Thyroid gland (tissue), 4 donors: Measurements from ENCODE around the gene NCBP2. TPM values are rescaled to one million over a fixed set of nuclear protein-coding genes. Genes with fewer than 3 reads are reported as not detected.

ENCODE experiments used
- DNase-seq, 2 donors: peaks; one replicate each; pipeline ENCODE4 v3.0.0-alpha.2; 2019
- H3K27ac ChIP-seq, 3 donors: fragments of 200-600 bp; sonication (generic); 1 replicate in 2 of 3; 2 replicates in 1 of 3; pipeline ENCODE4 v1.5.1; 2016 to 2019; ENCODE audit warnings: mild to moderate bottlenecking in 1 of 3, moderate library complexity in 1 of 3
- H3K27me3 ChIP-seq: fragments of 200-600 bp; sonication (generic); one replicate; pipeline ENCODE4 v1.5.1; 2019
- H3K36me3 ChIP-seq, 2 donors: fragments of 200-600 bp; sonication (generic); one replicate each; pipeline ENCODE4 v1.5.1; 2016 to 2019
- H3K4me1 ChIP-seq, 2 donors: fragments of 200-600 bp; sonication (generic); one replicate each; pipeline ENCODE4 v1.5.1; 2017 to 2019
- H3K4me3 ChIP-seq, 3 donors: fragments of 200-600 bp; sonication (generic); replicated peaks in 1 of 3; 1 replicate in 2 of 3; 2 replicates in 1 of 3; pipeline ENCODE4 v1.5.1; 2016; ENCODE audit warnings: mild to moderate bottlenecking in 1 of 3
- H3K9me3 ChIP-seq: fragments of 200-600 bp; sonication (generic); one replicate; pipeline ENCODE4 v1.5.1; 2017
- CTCF ChIP-seq, 6 experiments: fragments of 200-600 bp in 3 of 6; fragments of 450-650 bp in 3 of 6; sonication (generic) in 3 of 6; IDR thresholded peaks; one replicate each; pipeline ENCODE4 v1.5.1; 2016 to 2019; ENCODE audit warnings: antibody characterized with exemption in 6 of 6, mild to moderate bottlenecking in 2 of 6, inconsistent platforms in 1 of 6, moderate library complexity in 1 of 6
- POLR2A ChIP-seq, 2 donors: fragments of 450-650 bp; IDR thresholded peaks; one replicate each; pipeline ENCODE4 v1.6.1; 2017; ENCODE audit warnings: antibody characterized with exemption in 2 of 2, mild to moderate bottlenecking in 2 of 2, moderate library complexity in 1 of 2
- WGBS, 2 donors: methylation state at CpG; one replicate each; pipeline ENCODE4 v1.1.5; 2017; 5-methylcytosine and 5-hydroxymethylcytosine counted together
- intact Hi-C: fragments of 100-400 bp; cut with DNase I; formaldehyde crosslinking; loops from one replicate; pipeline ENCODE4 v1.15.1; 2023
- total RNA-seq, 4 donors: library from RNA; depleted of rRNA; stranded (reverse); fragments of >200 nt; gene quantifications; one replicate each; pipeline ENCODE4 v1.2.3, GENCODE V29; 2016

NCBP2 gene
- total RNA-seq, 4 donors from 2014 or later = 42.4 to 61.3 (median 53.6) TPM

- H3K4me3 ChIP-seq = no peak overlapping the region
- intact Hi-C loops = no loop called here
- WGBS, 2 donors = 76 to 78% methylated on average over 1 of the region's 1 CpG
- H3K9me3 ChIP-seq = no peaks in the 10 kb centered on the region
- H3K4me1 ChIP-seq = no peaks in the 10 kb centered on the region
- DNase-seq = no peak
- no peaks in the 10 kb centered on the region for H3K27me3 ChIP-seq
- H3K27ac ChIP-seq = no peak overlapping the region
- TF ChIP-seq POLR2A (IDR thresholded peaks at IDR 0.05) (no peak), CTCF (IDR thresholded peaks at IDR 0.05) (no peak)
- no peaks in the 10 kb centered on the region for H3K36me3 ChIP-seq
Measured at GRCh38 chr3:196983186-196983585, 40.9 kb upstream of the NCBP2 start.

GRCh38 chr3:196981657-196982056, 39.3 kb upstream of the NCBP2 start:
- Histone ChIP-seq H3K27me3 (no peaks in the 10 kb centered on the region), H3K9me3 (no peaks in the 10 kb centered on the region), H3K27ac (no peak overlapping the region), H3K36me3 (no peaks in the 10 kb centered on the region), H3K4me1 (no peaks in the 10 kb centered on the region), H3K4me3 (no peak overlapping the region)
- TF ChIP-seq POLR2A (IDR thresholded peaks at IDR 0.05) (no peak), CTCF (IDR thresholded peaks at IDR 0.05) (no peak)
- no peak for DNase-seq
- intact Hi-C loops = no loop called here
- 93 to 95% methylated on average over 13 of the region's 13 CpGs for WGBS, 2 donors

- Histone ChIP-seq H3K36me3 (no peaks in the 10 kb centered on the region), H3K27me3 (no peaks in the 10 kb centered on the region), H3K4me3 (no peak overlapping the region), H3K4me1 (no peaks in the 10 kb centered on the region), H3K9me3 (no peaks in the 10 kb centered on the region), H3K27ac (no peak overlapping the region)
- no peak for DNase-seq
- WGBS, 2 donors = 85 to 88% methylated on average over 10 of the region's 10 CpGs
- no peak for TF ChIP-seq CTCF (IDR thresholded peaks at IDR 0.05)
- TF ChIP-seq POLR2A (IDR thresholded peaks at IDR 0.05) = no peak
- intact Hi-C loops = loop anchor here (2.0 kb wide), 1 partner anchor 49 kb away; the partner anchor contains the start of gene MELTF
Measured at GRCh38 chr3:196979545-196979944, 37.2 kb upstream of the NCBP2 start.

- H3K27ac ChIP-seq = no peak overlapping the region
- intact Hi-C loops = no loop called here
- H3K4me1 ChIP-seq = no peaks in the 10 kb centered on the region
- H3K4me3 ChIP-seq = no peak overlapping the region
- no peaks in the 10 kb centered on the region for H3K9me3 ChIP-seq
- DNase-seq = no peak
- no peaks in the 10 kb centered on the region for H3K36me3 ChIP-seq
- WGBS, 2 donors = 88 to 91% methylated on average over 9 to 10 of the region's 11 CpGs
- H3K27me3 ChIP-seq = no peaks in the 10 kb centered on the region
- no peak for TF ChIP-seq POLR2A (IDR thresholded peaks at IDR 0.05)
- no peak for TF ChIP-seq CTCF (IDR thresholded peaks at IDR 0.05)
Measured at GRCh38 chr3:196976941-196977340, 34.6 kb upstream of the NCBP2 start.

- peaks cover 0 to under 1% of the 10 kb centered on the region in 2 donors for H3K4me1 ChIP-seq
- no peak for DNase-seq
- 76 to 93% methylated on average over 4 of the region's 4 CpGs for WGBS, 2 donors
- intact Hi-C loops = no loop called here
- TF ChIP-seq POLR2A (IDR thresholded peaks at IDR 0.05) (no peak), CTCF (IDR thresholded peaks at IDR 0.05) (no peak)
- no peaks in the 10 kb centered on the region for H3K9me3 ChIP-seq
- H3K27ac ChIP-seq = no peak overlapping the region
- no peaks in the 10 kb centered on the region for H3K36me3 ChIP-seq
- H3K27me3 ChIP-seq = no peaks in the 10 kb centered on the region
- no peak overlapping the region for H3K4me3 ChIP-seq
Measured at GRCh38 chr3:196975349-196975748, 33.0 kb upstream of the NCBP2 start.
